ENCODE measurements around the gene SLC6A18.

SLC6A18 gene

DNA sequence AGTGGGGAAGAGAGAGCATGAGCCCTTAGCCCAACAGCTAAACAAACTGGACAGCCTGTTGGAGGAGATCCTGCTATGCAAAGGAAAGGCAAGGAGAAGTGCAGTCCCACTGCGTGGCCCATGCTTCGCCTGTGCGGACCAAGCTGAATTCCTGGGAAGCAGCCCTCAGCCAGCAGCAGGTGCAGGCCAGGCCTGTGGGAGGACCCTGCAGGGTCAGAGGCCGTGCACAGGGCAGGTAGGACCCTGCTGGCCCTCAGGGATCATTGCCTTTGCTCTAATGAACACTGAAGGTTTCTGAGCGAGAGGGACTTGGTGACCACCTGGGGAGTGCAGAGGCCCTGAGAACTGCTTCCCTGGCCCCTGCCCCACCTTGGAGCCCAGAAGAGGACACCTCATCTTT lies 29.7 kb upstream of the SLC6A18 start:
- no peak for TF ChIP-seq FOXP2 (optimal IDR thresholded peaks at IDR 0.05; ENCODE audit: borderline replicate concordance, extremely low read depth, extremely low read length, insufficient read depth)
- TF ChIP-seq TAF1 (IDR thresholded peaks at IDR 0.05; ENCODE audit: borderline replicate concordance, insufficient read depth, low read length): no peak
- TF ChIP-seq POLR2AphosphoS5 (IDR thresholded peaks at IDR 0.05; ENCODE audit: low read depth, low read length): no peak
- TF ChIP-seq, protein P1, sequence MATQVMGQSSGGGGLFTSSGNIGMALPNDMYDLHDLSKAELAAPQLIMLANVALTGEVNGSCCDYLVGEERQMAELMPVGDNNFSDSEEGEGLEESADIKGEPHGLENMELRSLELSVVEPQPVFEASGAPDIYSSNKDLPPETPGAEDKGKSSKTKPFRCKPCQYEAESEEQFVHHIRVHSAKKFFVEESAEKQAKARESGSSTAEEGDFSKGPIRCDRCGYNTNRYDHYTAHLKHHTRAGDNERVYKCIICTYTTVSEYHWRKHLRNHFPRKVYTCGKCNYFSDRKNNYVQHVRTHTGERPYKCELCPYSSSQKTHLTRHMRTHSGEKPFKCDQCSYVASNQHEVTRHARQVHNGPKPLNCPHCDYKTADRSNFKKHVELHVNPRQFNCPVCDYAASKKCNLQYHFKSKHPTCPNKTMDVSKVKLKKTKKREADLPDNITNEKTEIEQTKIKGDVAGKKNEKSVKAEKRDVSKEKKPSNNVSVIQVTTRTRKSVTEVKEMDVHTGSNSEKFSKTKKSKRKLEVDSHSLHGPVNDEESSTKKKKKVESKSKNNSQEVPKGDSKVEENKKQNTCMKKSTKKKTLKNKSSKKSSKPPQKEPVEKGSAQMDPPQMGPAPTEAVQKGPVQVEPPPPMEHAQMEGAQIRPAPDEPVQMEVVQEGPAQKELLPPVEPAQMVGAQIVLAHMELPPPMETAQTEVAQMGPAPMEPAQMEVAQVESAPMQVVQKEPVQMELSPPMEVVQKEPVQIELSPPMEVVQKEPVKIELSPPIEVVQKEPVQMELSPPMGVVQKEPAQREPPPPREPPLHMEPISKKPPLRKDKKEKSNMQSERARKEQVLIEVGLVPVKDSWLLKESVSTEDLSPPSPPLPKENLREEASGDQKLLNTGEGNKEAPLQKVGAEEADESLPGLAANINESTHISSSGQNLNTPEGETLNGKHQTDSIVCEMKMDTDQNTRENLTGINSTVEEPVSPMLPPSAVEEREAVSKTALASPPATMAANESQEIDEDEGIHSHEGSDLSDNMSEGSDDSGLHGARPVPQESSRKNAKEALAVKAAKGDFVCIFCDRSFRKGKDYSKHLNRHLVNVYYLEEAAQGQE (IDR thresholded peaks at IDR 0.05; ENCODE audit: insufficient read depth in 1 of 2, low read depth in 2 of 2, low read length in 2 of 2): no peak
- TF ChIP-seq SIN3A (IDR thresholded peaks at IDR 0.05; ENCODE audit: borderline replicate concordance, insufficient read depth, low read length): no peak

DNA sequence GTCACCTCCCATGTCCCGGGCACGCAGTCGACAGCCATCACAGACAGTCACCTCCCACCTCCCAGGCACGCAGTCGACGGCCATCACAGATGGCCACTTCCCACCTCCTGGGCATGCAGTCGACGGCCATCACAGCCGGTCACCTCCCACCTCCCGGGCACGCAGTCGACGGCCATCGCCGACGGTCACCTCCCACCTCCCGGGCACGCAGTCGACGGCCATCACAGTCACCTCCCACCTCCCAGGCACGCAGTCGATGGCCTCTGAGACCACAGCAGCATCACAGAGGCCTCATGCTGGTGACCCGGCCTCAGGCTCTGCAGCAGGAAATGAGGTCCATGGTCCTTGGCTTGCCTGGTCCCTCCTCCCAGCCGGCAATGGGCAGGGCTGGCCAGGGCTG lies 29.3 kb upstream of the SLC6A18 start:
- TF ChIP-seq, protein P1 (IDR thresholded peaks at IDR 0.05; ENCODE audit: insufficient read depth in 1 of 2, low read depth in 2 of 2, low read length in 2 of 2): no peak
- TF ChIP-seq POLR2AphosphoS5 (IDR thresholded peaks at IDR 0.05; ENCODE audit: low read depth, low read length) (no peak), FOXP2 (optimal IDR thresholded peaks at IDR 0.05; ENCODE audit: borderline replicate concordance, extremely low read depth, extremely low read length, insufficient read depth) (no peak), TAF1 (IDR thresholded peaks at IDR 0.05; ENCODE audit: borderline replicate concordance, insufficient read depth, low read length) (no peak), SIN3A (IDR thresholded peaks at IDR 0.05; ENCODE audit: borderline replicate concordance, insufficient read depth, low read length) (no peak)

DNA sequence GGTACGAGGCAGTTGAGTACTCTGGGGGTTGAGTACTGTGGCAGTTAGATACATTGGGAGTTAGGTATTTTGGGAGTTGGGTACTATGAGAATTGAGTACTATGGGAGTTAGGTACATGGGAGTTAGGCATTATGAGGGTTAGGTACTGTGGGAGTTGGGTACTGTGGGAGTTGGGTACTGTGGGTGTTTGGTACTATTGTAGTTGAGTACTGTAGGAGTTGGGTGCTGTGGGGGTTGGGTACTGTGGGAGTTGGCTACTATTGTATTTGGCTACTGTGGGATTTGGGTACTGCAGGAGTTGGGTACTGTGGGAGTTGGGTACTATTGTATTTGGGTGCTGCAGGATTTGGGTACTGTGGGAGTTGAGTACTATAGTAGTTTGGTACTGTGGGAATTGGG lies 28.6 kb upstream of the SLC6A18 start:
- TF ChIP-seq FOXP2 (optimal IDR thresholded peaks at IDR 0.05; ENCODE audit: borderline replicate concordance, extremely low read depth, extremely low read length, insufficient read depth) (no peak), POLR2AphosphoS5 (IDR thresholded peaks at IDR 0.05; ENCODE audit: low read depth, low read length) (no peak)

DNA sequence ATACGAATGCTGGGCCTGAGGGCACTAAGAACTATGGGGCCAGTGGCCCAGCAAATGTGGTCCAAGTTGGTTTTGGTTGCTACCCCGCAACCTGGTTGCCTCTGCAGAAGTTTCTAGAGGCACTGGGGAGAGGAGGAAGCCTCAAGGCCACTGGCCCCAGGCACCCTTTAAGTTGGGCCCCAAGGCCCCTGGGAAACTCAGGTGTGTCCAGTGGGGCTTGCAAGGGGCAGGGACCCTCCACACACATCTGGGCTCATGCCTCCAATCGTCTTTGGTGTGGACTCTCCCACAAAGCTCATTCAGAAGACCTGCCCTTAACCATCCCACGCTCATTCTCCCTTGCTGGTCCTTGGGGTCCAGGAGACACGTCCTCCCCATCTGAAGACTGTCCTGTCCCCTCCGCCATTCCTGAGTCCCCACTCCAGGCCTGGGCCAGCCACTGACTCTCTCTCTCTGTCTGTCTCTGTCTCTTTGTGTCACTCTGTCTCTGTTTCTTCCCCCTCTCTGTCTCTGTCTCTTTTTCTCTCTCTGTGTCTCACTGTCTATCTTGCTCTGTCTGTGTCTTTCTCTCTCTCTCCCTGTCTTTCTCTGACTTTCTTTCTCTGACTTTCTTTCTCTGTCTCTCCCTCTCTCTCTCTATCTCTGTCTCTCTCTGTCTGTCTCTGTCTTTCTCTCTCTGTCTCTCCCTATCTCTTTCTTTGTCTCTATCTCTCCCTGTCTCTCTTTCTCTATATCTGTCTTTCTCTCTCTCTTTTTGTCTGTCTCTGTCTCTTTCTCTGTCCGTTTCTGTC lies 27.1 kb upstream of the SLC6A18 start:
- TF ChIP-seq POLR2AphosphoS5 (IDR thresholded peaks at IDR 0.05; ENCODE audit: low read depth, low read length): no peak
- TF ChIP-seq, protein P1 (IDR thresholded peaks at IDR 0.05; ENCODE audit: insufficient read depth in 1 of 2, low read depth in 2 of 2, low read length in 2 of 2): no peak

DNA sequence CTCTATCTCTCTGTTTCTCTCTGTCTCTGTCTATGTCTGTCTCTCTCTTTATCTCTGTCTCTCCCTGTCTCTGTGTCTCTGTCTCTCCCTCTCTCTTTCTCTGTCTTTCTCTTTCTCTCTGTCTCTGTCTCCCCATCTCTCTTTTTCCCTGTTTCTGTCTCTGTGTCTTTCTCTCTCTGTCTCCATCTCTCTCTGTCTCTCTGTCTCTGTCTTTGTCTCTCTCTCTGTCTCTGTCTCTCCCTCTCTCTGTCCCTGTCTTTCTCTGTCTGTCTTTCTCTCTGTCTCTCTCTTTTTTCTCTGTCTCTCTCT lies 25.9 kb upstream of the SLC6A18 start:
- TF ChIP-seq, protein P1 (IDR thresholded peaks at IDR 0.05; ENCODE audit: insufficient read depth in 1 of 2, low read depth in 2 of 2, low read length in 2 of 2): no peak
- TF ChIP-seq POLR2AphosphoS5 (IDR thresholded peaks at IDR 0.05; ENCODE audit: low read depth, low read length) (no peak), TAF1 (IDR thresholded peaks at IDR 0.05; ENCODE audit: borderline replicate concordance, insufficient read depth, low read length) (no peak), FOXP2 (optimal IDR thresholded peaks at IDR 0.05; ENCODE audit: borderline replicate concordance, extremely low read depth, extremely low read length, insufficient read depth) (no peak), SIN3A (IDR thresholded peaks at IDR 0.05; ENCODE audit: borderline replicate concordance, insufficient read depth, low read length) (no peak)

Measured in PFSK-1 (cell line).